Ammon's horn (tissue), 1 donor: ENCODE results near the gene PNPLA7.

Experiments
- DNase-seq: peaks from one replicate; pipeline ENCODE4 v3.0.0-alpha.2; 2016; ENCODE audit warnings: low spot score

Gene PNPLA7

DNA sequence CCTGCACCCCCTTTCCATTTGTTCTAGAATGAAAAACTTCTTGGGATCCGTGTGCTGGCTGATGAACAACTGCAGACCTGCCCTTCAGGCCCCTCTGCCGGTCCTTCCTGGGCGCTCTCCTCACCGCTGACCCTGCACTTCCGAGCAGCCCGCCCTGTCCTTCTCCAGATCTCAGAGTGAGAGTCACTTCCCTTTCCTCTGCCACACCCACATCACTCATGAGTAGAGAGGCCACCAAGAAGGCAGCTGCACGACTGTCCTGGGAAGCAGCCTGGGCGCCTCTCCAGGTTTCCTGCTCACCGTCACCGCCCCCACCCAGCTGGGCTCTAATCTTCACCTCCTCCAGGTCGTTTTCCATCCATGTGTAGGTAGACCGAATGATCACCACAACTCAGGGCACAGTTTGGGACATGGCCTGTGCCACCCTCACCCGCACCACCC, 56.1 kb downstream of the PNPLA7 start:
- DNase-seq = no peak

DNA sequence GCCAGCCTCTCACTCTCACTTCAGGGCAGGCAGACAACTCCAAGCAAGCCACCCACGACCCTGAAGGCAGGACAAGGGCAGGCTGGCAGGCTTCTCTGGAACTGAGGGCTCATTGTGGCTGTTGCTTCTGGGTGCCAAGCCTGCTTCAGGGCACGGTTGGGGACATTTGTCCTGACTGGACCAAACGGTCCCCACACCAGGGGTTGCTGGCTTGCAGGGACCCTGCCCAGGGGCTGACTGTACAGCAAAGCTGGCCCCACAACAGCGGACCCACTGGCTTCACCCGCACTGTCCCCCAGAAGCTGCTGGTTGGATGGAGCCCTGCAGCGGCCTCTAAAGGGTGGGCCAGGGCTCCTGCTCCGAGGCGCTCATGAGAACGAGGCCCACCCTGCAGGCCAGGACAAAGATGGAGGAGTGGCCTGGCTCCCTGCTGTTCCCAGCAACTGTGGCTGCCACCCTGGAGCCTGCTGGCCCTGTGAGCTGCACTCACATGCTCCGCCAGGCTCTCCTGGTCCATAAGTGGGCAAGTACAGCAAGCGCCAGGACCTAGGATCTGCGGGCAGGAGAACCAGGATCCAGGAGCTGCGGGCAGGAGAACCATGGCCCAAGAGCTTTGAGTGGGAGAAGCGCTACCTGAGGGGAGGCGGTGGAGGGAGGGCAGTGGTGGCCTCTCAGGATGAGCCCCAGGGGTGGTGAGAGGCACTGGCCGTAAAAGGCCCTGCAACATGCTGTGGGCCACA, 56.7 kb downstream of the PNPLA7 start:
- DNase-seq = no peak

DNA sequence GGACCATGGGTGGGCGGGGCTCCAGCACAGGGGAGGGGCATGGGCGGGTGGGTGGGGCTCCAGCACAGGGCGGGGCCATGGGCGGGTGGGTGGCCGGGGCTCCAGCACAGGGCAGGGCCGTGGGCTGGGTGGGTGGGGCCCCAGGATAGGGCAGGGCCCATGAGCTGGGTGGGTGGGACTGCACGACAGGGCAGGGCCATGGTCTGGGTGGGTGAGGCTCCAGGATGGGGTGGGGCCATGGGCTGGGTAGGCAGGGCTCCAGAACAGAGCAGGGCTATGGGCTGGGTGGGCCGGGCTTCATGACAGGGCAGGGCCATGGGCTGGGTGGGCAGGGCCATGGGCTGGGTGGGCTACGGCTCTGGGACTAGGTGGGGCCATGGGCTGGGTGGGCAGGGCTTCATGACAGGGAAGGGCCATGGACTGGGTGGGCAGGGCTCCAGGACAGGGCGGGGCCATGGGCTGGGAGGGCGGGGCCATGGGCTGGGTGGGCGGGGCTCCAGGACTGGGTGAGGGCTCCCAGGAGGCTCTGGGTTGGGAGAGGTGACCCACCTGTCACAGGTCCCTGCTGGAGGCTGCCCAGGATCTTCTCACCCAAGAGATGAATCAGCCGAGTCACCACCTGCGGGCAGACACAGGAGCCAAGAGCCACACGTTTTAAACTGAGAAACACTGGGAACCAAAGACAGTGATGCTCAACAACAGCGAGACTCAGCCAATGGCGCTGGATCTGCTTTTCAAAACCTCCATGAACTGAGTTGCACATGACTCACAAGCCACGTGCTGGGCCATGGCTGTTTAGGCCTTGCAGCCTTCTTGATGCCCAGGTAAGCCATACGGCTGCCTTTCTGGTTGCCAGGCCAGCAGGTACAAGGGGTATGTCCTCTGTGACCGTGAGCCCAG, 57.5 kb downstream of the PNPLA7 start:
- no peak for DNase-seq

GRCh38 chr9:137491735-137492432, 58.3 kb downstream of the PNPLA7 start:
- no peak for DNase-seq

- no peak for DNase-seq
Measured at GRCh38 chr9:137490532-137491186, 59.5 kb downstream of the PNPLA7 start.

DNA sequence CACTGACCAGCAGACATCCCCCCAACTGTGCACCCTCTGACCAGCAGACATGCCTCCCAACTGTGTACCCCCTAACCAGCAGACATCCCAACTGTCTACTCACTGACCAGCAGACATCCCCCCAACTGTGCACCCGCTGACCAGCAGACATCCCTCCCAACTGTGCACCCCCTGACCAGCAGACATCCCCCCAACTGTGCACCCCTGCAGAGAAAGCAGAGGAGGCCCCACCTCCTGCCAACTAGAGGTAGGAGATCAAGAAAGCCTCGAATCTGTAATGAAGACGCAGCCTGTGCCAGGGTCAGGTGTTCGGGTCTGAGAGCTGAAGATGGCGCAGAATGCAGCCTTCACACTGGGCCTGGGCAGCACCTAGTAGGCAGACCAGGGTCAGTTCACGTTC, 61.3 kb downstream of the PNPLA7 start:
- no peak for DNase-seq

DNA sequence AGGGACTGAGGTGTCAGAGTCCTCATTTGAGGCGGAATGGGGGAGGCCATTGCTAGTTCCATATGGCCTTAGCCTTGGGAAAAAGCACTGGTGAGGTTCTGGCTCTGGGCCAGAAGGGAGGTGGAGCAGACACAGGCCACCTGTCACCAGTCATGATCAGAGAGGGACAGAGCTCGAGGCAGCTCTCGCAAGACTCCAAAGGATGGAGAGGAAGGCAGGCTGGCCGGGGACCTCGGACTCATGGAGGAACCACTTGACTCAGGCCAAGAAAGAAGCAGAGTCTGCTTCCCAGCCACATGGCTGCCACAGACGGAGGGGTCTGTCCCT, 61.9 kb downstream of the PNPLA7 start:
- DNase-seq = no peak

DNA sequence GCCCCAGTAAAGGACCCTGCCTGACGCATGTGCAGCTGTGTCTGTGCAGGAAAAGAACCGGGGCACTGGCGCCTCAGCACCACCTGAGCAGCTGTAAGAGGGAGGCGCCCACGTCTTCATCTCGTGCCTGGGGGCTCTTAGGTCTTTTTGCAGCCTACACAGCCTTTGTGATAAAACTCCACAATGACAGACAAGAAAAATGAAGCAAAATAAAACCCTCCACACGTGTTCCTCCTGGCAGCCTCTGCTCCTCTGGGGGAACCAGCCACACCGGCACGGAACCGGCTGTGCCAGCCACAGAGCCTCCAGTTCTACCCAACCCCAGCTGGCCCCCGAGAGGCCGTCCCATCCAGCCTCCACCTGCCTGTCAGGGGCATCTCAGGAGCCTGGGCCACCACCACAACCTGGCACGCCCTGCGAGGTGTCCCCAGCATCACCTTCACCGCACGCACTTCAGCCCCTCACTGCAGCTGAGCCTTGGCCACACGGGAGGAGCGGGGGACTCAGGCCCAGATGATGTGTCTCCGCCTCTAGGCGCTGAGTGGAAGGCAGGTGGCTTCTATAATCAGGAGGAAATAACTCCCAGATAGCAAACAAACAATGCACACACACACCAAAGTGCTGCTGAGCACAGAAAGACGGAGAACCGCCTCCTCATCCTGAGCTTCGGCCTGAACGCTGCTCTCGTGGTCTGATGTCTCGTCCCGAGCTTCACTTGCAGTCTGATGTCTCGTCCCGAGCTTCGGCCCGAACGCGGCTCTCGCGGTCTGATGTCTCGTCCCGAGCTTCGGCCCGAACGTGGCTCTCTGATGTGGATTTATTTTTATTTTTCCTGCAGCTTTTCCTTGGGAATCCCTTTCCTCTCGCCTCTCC, 62.5 kb downstream of the PNPLA7 start:
- DNase-seq = no peak

DNA sequence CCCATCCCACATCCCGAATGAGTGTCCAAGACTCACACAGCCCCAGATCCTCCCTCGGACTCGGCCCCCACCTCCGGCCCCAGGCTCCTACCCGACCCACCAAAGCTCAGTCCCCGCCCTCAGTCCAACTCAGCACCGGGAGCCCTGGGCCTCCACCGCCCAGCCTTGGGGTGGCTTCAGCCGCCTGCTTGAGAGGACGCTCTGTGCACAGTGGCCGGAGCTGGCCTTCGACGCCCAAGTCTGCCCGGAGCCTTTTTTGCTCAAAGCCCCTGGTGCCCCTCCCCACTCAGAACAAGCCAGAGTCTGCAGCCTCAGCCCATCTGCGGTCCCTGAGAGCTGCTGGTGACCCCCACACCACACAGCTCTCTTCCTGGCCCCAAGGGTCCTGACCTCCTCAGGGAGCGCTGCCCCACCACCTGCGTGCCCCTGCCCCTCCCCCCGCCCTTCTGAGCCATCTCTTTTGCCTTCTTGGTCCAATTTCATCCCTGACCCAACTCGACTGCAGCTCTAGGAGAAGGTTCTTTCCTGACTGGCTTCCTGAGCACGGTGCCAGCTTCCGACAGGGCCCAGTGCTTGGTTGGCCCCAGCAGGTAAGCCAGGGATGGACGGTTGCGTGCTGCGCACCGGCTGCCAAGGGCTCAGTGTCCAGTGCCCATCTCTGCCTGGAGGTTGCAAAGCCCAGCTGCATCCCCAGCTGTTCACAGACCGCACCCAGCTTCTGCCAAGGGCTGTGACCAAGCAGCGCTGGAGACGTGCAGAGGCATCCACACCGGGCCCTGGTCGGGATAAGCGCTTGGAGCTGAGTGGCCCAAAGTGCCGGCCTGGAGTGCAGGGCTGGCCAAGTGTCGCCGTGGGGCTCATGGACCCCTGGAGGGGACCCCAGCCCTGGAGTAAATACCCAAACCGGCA, 63.4 kb downstream of the PNPLA7 start:
- no peak for DNase-seq

DNA sequence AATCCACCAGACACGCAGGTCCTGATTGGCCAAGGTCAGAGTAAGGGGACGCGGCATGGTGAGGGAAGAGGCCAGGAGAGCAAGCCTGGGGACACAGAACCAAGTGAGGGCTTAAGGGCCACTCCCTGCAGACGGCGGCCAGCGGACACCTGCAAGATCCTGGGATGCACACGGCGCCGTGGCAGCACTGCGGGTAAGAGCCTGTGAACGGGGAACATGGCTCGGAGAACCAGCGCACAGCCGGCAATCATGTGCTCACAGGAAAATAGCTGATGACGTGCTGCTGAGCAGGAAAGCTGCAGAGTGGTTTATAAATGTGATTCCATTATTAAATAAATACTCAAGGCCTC, 64.1 kb downstream of the PNPLA7 start:
- no peak for DNase-seq

- no peak for DNase-seq
Measured at GRCh38 chr9:137485343-137486140, 64.7 kb downstream of the PNPLA7 start.

DNA sequence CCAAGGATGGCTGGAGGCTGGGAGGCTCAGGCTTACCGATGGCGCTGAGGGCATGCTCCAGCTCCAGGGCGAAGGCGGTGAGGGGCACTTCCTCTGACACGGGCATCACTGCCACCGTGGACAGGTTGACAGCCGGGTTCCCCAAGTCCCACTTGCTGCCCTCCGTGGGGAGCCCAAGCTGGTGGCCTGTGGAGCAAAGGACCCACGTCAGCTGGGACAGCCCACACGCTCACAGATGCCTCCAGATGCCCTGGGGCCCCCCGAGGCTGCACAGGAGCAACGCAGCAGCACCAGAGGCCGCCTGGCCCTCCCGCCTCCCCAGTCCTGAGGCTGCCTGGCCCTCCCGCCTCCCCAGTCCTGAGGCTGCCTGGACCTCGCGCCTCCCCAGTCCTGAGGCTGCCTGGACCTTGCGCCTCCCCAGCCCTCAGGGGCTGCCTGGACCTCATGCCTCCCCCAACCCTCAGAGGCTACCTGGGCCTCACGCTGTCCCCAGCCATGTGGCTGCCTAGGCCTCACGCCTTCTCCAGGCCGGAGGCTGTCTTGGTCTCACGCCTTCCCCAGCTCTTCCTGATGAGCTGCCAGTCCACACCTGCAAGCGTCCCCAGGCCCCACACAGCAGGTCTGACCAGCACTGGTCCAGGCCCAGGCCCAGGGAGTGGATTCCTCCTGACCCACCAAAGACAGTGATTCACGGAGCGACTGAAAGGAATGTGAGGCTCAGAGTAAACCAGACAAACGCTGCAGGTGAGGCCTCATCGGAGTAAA, 65.5 kb downstream of the PNPLA7 start:
- DNase-seq = no peak

DNA sequence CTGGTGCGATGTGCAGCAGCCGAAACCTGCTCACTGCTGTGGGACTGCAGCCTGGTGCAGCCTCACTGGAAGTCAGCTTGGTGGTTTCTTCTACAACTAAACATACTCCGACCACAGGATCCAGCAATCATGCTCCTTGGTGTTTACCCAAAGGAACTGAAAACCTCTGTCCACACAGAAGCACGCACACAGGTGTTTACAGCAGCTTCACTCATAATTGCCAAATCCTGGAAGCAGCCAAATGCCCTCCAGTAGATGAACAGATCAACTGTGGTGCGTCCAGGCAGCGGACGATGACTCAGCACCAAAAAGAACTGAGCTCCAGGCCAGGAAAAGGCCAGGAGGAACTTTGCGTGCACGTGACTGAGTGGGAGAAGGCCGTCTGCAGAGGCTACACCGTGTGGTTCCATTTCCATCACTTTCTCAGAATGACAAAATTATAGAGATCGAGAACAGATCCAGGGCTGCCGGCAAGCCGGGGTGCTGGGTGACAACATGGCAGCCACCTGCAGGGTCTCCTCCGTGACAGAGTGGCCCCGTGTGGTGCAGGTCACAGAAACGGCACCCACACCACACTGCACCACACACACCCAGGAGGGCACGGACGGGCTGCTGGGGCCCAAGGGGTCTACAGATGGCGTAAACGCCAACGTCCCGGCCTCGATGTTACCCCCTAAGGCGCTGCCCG, 68.0 kb downstream of the PNPLA7 start:
- peak; percentile 67 for DNase-seq

DNA sequence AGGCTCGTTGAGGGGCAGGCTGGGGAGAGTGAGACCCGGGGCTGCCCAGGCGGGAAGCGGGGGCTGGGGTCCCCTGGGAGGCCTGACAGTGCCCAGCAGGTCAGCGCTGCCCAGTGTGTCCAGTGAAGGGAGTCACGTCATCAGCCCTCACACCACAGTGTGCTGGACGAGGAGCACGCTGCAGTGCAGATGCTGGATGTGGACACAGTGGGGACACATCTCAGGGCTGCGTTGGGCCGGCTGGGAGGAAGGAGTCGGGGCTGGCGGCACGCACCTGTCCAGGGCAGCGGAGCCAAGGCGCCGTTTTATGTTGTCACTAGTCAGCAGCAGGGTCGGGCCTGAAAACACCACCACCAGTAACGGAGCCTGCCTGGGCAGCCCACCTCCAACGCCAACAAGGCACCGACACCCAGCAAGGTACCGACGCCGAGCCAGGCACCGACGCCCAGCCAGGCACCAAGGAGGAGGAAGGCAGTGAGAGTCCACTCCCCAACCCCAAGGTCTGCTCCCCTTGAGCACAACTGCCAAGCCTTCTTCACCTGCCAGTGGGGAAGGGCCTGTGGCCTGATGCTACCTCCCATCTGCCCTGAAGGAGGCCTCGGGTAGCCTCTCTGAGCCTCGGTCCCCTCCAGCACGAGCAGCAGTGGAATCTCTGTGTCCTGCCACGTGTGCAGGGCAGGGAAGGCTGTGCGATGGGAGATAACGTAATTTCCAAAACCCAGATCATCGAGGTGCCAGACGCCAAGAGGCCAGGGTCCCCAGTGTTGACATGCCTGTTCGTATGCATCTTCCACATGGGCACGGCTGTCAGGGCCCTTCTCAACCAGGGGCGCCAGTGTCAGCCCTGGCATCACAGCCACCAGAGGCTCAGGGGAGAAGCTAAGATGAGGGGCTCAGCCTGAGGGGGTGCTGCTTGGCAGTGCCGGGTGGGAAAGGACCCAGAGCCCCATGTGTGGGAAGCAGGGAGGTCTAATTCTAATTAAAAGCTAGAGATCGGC, 69.2 kb downstream of the PNPLA7 start:
- DNase-seq = no peak

GRCh38 chr9:137479892-137480685, 70.1 kb downstream of the PNPLA7 start:
- no peak for DNase-seq
